Type B pancreatic cell (in vitro differentiated cells): ENCODE measurements around the gene KCNC1. TPM values are rescaled to one million over a fixed set of nuclear protein-coding genes. Genes with fewer than 3 reads are reported as not detected.
A peak's percentile ranks its signal among the peaks of the same experiment; 100 is the strongest.

Experiments used
- DNase-seq: peaks from one replicate; pipeline ENCODE4 v3.0.0; 2021; ENCODE audit warnings: mixed read lengths; ENCODE audit not compliant: unreplicated experiment; ENCODE audit errors: extremely low spot score
- H3K27ac Mint-ChIP-seq: 2 replicates; pipeline ENCODE4 v1.8.0; 2021; ENCODE audit warnings: mild to moderate bottlenecking, mixed read lengths
- H3K27me3 Mint-ChIP-seq: 2 replicates; pipeline ENCODE4 v1.8.0; 2021; ENCODE audit warnings: mixed read lengths
- H3K36me3 Mint-ChIP-seq: 2 replicates; pipeline ENCODE4 v1.8.0; 2021; ENCODE audit warnings: mixed read lengths
- H3K4me1 Mint-ChIP-seq: one replicate; pipeline ENCODE4 v1.8.0; 2021; ENCODE audit warnings: mixed read lengths; ENCODE audit not compliant: unreplicated experiment
- H3K4me3 Mint-ChIP-seq: 2 replicates; pipeline ENCODE4 v1.8.0; 2021; ENCODE audit warnings: mild to moderate bottlenecking, mixed read lengths
- H3K9me3 Mint-ChIP-seq: 2 replicates; pipeline ENCODE4 v1.8.0; 2021; ENCODE audit warnings: mixed read lengths
- CTCF ChIP-seq: fragments of 200-600 bp; sonication (generic); conservative IDR thresholded peaks from 2 replicates; pipeline ENCODE4 v1.5.0; 2021; ENCODE audit warnings: antibody characterized with exemption, mild to moderate bottlenecking
- total RNA-seq: library from RNA; stranded (reverse); gene quantifications from 2 replicates; pipeline ENCODE4 v1.2.1, GENCODE V29; 2021; ENCODE audit warnings: low replicate concordance

The KCNC1 gene
- total RNA-seq, 1 donor from 2014 or later: 2.8 TPM

GRCh38 chr11:17746096-17746495 lies 11.5 kb downstream of the KCNC1 start:
- Mint-ChIP-seq H3K4me1 (no peaks in the 10 kb centered on the region), H3K27ac (no peak overlapping the region), H3K4me3 (no peak overlapping the region), H3K9me3 (no peaks in the 10 kb centered on the region), H3K36me3 (no peaks in the 10 kb centered on the region), H3K27me3 (peaks cover 25% of the 10 kb centered on the region)
- TF ChIP-seq CTCF: no peak
- no peak for DNase-seq

- no peaks in the 10 kb centered on the region for H3K9me3 Mint-ChIP-seq
- no peak overlapping the region for H3K4me3 Mint-ChIP-seq
- H3K36me3 Mint-ChIP-seq: no peaks in the 10 kb centered on the region
- DNase-seq: no peak
- no peak for TF ChIP-seq CTCF
- H3K27me3 Mint-ChIP-seq: peaks cover 24% of the 10 kb centered on the region
- no peak overlapping the region for H3K27ac Mint-ChIP-seq
- no peaks in the 10 kb centered on the region for H3K4me1 Mint-ChIP-seq
Observed at GRCh38 chr11:17747131-17747955, 12.8 kb downstream of the KCNC1 start.

- Mint-ChIP-seq H3K27me3 (peaks cover 24% of the 10 kb centered on the region), H3K9me3 (no peaks in the 10 kb centered on the region), H3K4me3 (no peak overlapping the region), H3K36me3 (no peaks in the 10 kb centered on the region), H3K4me1 (no peaks in the 10 kb centered on the region), H3K27ac (peak overlapping the region; percentile 14)
- no peak for TF ChIP-seq CTCF
- DNase-seq: no peak
Observed at GRCh38 chr11:17748044-17748443, 13.5 kb downstream of the KCNC1 start.

- Mint-ChIP-seq H3K36me3 (no peaks in the 10 kb centered on the region), H3K9me3 (no peaks in the 10 kb centered on the region), H3K4me3 (no peak overlapping the region), H3K4me1 (no peaks in the 10 kb centered on the region), H3K27ac (no peak overlapping the region), H3K27me3 (peaks cover 24% of the 10 kb centered on the region)
- no peak for DNase-seq
- no peak for TF ChIP-seq CTCF
Observed at GRCh38 chr11:17748761-17749721, 14.5 kb downstream of the KCNC1 start.

GRCh38 chr11:17750013-17750800 lies 15.6 kb downstream of the KCNC1 start:
- Mint-ChIP-seq H3K4me3 (no peak overlapping the region), H3K36me3 (no peaks in the 10 kb centered on the region), H3K27me3 (peaks cover 32% of the 10 kb centered on the region)

More at GRCh38 chr11:17750013-17750800, 15.6 kb downstream of the KCNC1 start:
- no peak for DNase-seq
- TF ChIP-seq CTCF: no peak
- H3K9me3 Mint-ChIP-seq: no peaks in the 10 kb centered on the region
- H3K4me1 Mint-ChIP-seq: no peaks in the 10 kb centered on the region
- H3K27ac Mint-ChIP-seq: no peak overlapping the region
